HS-27A (cell line): ENCODE results near the gene BARX2.

Experiments
- DNase-seq: peaks from one replicate; pipeline ENCODE4 v3.0.0-alpha.2; 2012; ENCODE audit warnings: low read depth, missing footprints

The BARX2 gene

DNA sequence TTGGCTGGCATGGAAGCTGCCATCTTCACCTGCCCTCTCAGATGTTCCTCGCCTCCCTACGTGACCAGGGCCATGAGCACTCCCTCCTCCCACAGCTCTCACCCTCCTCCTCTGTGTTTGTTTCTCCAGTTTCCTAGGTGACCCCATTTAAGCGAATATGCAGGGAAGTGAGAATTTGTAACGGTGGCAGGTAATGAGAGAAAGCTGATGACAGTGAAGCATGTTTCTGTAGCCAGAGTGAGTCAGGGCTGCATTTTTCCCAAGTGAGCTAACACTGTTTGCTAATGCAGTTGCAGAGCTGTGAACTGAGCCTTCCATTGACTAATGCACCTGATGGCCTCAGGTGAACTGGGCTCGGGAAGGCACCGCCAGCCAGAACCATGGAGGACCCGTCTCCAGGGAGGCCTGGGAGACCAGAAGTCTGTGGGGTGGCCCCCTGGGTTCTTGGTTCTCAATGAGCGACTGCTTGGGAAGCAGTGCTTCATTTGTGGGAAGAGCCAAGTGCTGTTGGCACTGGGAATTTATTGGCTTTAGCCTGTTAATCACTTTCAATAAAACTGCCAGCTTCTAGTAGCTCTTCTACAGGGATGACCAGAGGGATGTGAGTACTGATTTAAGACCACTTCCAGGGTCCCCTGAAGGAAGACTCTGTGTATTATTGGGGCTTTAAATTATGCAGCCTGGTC is 64.5 kb downstream of the BARX2 start:
- no peak for DNase-seq

DNA sequence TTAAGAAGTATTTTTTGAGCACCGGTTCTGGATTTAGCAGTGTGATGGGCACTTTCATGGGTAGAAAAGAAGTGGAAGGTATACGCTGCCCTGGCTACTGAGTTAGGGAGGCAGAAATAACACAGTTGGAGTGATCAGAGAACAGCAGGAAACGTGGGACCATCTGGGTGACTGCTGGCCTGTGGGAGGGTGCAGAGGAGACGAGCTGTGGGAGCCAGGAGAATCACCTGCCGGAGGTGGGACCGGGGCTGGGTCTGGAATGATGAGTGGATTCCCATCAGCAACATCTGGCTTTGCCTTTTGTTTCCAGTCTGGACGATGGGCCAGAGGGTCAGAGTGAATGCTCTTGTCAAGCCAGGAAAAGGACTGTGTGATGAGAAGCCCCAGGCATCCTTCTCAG is 66.5 kb downstream of the BARX2 start:
- DNase-seq: no peak

DNA sequence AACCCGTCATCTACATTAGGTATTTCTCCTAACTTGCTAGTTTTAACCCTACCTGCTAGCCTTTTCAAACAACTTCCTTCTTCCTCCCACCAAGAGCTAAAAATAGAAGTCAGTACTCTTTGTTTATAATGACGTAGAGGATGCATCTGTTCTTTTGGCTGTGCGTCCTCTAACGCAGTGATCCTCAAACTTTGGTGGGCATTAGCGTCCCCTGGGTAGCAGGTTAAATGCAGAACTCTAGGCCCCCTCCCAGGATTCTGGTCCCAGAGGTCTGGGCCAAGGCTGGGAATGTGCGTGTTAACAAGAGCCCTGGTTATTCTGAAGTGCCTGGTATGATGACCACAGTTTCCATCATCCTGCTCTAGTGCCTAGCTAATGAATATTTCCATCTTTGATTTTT is 67.6 kb downstream of the BARX2 start:
- DNase-seq: no peak

DNA sequence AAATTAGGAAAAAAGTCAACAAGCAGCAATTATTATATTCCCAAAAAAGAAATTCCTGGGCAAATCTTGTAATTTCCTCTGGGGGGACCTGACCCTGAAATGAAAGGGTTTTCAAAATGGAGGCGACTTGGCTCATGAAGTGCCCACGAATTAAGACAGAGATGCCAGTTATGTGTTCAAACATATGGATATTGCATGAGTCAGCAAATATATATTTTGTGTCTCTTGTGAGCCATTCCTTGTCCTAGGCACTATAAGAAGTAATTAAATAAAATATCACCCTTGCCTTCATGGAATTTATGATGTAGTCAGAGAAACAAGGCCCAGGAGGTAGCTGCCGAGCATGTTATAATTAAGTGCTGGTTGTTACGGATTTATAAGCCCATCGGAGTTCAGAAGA is 68.6 kb downstream of the BARX2 start:
- DNase-seq: no peak

DNA sequence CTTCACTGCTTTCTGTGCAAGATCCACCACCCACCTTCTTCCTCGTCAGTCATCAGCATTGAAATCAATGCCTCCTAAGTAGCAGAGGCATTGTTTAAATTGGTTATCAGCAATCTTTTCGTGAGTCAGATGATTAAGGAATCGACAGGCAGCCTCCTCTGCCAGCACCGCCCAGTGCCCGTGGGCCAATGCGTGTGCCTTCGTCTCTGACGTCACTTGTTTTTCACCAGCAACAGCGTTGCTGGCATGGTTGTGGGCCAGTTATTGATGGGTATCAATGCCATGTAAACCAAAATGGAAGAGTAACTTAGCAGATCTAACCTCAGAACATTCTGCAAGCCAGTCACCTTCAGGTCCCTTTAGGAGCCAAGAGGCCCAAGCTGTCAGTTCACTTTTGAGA is 69.6 kb downstream of the BARX2 start:
- DNase-seq: no peak

DNA sequence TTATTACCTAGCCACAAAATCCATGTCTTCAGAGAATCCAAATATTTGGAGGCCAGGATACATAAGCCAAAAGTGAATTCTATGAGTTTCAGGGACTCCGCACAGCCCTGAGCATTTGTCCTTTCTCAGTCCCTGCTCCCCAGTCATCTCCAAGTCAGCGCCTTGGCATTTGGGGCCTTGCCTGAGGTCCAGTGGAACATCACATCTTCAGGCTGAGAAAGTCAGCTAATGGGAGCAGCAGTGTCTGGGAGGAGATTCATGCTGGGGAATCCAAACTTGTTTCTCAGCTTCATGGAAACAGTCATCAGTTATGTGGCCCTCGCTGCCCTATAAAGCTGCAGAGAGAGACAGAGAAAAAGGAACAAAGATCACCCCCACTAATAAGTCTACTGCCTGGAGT is 70.9 kb downstream of the BARX2 start:
- DNase-seq: no peak

DNA sequence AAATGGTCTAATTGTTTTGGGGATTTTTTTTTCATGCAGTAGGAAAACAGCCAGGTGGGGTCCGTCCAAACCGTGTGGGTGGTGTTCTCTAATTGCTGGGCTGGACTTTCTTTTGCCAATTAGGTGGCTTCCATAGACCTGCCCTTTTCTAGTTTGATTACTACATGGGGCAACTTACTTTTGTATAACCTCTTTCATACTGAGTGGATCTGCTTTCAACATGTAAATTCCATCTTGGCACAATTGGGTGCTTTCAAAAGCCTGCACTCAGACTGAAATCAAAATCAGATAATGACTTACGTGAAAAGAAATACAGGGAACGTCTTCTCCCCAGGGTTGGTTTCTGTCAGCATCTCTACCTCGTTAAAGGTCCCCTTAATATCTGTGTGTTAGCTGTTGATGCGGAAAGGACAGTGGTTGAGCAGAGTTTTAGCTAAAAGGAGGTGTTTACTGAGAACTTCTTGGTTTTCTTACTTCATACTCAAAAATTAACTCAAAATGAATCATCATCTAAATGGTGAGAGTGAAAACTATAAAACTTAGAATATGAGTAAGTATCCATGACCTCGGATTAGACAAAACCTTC is 72.1 kb downstream of the BARX2 start:
- DNase-seq: no peak

DNA sequence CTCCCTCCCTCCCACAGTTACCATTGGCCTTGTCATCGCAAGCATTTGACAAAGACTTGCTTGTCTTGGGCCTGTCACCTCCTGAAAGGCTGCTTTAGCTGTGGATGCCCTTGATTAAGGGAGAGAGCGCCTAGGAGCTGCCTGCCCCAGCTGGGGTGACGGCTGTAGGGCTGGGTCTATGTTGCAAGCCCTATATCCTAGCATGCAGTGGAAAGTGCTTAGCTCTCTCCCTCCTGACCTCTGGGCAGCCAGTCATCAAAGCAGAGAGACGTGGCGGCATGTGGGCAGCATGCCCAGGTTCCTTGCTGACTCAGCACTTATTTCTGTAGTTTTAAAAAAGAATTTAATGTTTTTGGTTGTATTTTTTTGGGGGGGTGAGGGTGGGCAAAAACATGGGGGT is 75.9 kb downstream of the BARX2 start:
- no peak for DNase-seq

DNA sequence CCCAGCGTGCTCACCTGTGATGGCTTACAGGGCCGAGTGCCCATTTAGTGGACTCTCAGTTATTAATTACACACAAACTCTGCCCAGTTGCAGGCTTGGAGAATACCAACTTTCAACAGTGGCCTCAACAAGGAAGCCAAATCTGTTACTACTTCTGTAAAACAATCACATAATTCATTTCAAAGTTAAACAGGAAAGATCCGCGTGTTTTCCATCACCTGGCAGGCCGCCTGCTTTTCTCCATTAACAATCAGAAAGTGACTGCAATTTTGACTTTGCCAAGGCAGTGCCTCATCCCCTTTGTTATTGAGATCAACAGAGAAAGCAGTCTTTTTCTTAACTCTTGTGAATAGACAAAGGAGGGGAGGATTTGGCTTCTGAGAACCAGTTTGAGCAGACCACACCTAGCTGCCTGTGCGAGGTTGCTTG is 77.7 kb downstream of the BARX2 start:
- no peak for DNase-seq

DNA sequence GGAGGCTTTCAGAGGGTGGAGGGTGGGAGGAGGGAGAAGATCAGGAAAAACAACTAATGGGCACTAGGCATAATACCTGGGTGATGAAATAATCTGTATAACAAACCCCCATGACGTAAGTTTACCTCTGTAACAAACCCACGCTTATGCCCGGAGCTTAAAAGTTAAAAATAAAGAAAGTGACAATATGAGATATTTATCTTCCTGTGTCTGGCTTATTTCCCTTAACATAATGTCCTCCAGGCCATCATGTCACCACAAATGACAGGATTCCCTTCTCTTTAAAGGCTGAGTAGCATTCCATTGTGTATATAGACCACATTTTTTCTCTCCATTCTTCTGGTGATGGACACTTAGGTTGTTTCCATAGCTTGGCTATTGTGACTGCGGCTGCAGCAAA is 79.5 kb downstream of the BARX2 start:
- DNase-seq: no peak

DNA sequence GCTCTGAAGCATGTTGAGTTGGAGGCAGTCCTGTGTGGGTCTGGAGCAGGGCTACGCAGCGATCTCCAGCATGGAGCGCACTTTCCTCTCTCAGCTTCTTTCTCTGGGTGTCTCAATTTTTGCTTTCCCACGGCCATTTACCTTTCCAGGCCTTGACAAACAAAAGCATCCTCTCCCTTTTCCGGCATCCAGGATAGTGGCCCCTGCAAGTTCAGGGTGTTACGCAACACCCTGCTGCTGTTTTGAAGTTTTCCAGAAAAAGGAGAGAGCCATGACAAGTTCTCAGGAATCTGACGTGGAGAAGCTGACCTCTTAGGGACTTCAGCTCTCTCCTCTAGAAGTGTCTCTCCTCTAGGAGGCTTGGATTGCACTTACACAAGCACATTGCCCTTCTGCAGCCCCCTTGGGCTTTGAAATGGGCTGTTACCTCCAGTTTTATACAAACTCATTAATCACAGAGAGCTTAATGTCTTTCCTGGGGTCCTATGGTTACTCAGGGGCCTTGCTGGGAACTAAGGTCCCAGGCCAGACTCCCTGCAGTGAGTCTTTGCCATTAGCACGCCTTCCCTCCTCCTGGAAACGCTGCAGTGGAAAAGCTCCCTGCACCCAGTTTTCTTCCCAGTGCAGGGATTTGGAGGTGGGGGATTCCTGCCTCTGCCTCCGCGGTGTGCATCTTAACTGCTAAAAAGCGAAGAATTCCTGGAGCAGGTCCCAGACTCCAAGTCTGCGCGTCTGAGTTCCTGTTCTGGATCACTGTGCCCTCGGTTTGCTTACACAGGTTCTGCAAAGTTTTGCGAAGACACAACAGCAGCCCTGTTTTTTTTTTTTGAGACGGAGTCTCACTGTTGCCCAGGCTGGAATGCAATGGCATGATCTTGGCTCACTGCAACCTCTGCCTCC is 80.4 kb downstream of the BARX2 start:
- DNase-seq: no peak

DNA sequence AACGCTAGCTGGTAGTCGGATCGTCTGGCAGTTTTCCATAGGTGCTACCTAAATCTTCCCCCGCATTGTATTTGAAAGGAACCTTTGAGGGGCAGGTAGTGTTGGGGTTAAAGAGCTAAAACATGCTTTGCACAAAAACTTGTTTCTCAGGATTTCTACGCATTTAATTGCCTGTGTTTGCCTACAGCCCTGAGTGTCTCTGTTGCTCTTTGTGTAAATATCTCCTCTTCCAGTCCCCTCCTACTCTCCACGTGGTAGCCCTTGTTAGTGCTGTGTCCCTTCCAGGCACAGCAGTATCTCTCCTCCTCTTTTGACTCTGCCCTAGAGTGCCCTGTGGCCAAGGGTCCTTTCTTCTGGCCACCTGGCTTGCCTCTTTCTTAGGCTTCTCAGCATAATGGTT is 81.7 kb downstream of the BARX2 start:
- DNase-seq: no peak

DNA sequence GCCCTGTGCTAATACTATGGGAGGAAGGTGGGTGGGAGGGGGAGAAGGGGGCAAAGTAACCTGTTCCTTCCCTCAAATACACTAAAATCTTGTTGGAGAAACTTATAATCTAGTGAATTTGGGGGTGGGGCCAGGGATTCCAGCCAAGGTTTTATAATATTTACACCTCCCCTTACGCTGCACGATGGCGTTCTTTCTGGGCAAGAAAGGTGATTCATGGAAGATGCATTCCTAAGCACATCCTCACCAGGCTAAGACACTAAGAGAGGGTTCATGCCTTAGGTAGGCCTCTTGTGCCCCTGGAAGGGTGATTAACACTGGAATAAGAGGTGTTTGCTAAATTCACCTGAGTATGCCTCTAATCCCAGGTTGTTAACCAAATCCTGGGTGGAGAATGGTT is 82.6 kb downstream of the BARX2 start:
- no peak for DNase-seq

DNA sequence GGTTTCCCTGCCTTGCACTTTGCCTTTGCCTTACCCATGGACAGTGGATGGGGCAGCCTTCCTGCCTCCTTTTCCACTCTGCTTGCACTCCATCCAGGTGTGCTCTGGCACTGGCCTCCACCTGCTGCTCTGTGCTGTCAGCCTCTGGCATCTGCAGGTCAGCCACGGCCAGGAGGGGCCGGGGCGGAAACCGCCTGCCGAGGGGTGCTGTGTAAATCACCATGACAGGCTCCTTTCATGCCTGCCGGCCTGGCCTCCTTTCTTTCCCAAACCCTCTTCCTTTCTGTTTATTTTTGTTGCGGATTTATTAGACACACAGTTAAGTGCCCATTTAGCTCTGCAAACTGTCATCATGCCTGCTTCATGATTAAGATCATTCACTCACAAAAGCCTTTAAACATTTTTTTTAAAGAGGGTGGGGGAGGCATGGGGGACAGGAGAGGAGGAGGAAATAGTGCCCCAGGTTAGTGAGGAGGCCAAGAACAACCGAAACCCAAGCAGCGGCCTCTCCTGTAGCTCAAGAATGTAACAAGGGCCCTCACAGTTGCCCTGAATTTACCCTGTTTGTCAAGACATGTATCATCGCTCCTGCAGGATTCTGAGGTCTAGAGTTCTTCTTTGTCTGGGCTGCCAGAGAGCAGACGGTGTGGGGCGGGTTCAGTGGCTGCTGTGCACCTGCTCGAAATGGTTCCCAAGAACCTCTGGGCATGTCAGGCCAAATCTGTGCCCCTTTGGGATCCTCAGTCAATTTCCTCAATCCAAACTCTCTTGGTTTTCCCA is 83.3 kb downstream of the BARX2 start:
- DNase-seq: no peak

DNA sequence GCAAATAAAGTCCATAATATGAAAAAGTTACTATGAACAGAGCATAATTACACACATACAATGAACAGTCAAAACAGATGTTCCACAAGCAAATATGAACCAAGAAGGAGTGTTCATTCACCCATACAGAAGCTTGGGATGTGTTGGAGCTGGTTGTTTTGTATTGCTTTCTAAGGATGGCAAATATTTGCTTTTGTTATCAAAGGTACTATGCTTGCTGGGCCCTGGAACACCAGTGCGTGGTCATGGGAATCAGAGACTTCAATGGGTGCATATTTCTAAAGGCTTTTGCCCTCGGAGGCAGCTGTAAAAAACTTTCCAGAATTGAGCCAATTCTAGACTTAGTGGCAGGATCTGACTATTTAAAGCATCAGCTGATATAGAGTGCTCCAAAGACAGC is 85.1 kb downstream of the BARX2 start:
- no peak for DNase-seq

DNA sequence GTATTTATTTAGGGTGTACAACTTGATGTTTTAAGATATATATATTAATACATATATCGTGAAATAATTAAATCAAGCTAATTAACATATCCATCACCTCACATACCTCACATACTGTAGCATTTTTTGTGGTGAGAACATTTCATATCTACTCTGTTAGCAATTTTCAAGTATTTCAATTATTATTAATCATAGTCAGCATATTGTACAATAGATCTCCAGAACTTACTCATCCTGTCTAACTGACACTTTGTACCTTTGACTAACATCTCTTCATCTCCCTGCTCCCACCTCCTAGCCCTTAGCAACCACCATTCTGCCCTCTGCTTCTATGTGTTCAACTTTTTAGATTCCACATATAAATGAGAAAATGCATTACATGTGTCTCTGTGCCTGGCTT is 108.4 kb downstream of the BARX2 start:
- no peak for DNase-seq

DNA sequence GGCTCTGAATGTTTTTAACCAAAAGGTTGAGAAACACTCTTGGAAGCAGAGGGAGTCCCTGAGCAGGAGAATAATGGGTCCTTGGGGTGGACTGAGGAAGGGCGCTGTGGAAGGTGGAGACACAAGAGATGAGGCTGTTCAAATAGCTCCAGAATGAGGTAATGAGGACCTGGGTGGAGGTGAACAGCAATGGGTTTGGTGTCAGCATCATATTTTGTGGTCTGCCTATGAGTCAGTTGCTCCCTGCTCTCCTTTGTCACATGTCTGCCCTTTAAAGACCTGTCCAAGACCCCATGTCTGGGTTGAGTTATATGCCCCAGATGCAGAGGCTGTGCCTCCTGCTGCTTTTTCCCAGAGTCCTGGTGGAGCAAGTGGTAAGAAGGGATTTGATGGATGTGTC is 113.6 kb downstream of the BARX2 start:
- DNase-seq: no peak

DNA sequence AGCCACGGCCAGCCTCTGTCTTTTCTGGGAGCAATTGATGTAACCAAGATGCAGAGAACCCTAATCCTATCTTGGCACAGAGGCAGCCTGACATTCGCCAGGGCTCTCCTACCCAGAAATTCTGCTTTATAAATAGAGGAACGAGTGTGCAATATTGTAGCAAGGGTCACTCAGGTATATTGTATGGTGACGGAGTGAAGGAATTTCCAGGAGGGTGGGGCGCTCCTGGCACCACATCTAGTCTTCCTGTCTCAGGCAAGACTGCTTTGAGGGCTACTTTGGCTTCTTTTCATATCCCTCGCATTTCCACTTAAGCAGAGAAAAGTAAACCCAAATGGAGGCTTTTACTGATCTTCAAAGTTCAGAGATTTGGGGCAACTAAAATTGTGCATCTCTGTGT is 114.4 kb downstream of the BARX2 start:
- DNase-seq: no peak

DNA sequence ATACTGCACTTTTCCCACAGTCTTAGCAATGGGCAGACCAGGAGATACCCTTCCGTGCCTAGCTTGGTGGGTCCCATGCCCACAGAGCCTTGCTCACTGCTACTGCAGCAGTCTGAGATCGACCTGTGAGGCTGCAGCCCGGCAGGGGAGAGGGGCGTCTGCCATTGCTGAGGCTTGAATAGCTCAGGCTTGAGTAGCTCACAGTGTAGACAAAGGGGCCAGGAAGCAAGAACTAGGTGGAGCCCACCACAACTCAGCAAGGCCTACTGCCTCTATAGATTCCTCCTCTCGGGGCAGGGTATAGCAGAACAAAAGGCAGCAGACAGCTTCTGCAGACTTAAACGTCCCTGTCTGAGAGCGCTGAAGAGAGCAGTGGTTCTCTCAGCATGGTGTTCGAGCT is 118.1 kb downstream of the BARX2 start:
- DNase-seq: no peak
